Hepatocyte (in vitro differentiated cells): ENCODE measurements around the gene PTPRN2. TPM values are rescaled to one million over a fixed set of nuclear protein-coding genes. Genes with fewer than 3 reads are reported as not detected.

ENCODE experiments used
- DNase-seq: peaks from one replicate; pipeline ENCODE4 v3.0.0-alpha.2; 2016; ENCODE audit warnings: low spot score
- H2AFZ ChIP-seq: fragments of 200-600 bp; sonication (generic); 2 replicates; pipeline ENCODE4 v1.6.0; 2016; ENCODE audit warnings: antibody characterized with exemption, mild to moderate bottlenecking
- H3K27ac ChIP-seq: fragments of 200-600 bp; sonication (generic); 2 replicates; pipeline ENCODE4 v1.5.1; 2016; ENCODE audit warnings: mild to moderate bottlenecking
- H3K27me3 ChIP-seq: fragments of 200-600 bp; sonication (generic); 2 replicates; pipeline ENCODE4 v1.6.1; 2016
- H3K36me3 ChIP-seq: fragments of 200-600 bp; sonication (generic); replicated peaks from 2 replicates; pipeline ENCODE4 v1.5.1; 2016; ENCODE audit warnings: low read depth; ENCODE audit not compliant: insufficient read depth
- H3K4me1 ChIP-seq: fragments of 200-600 bp; sonication (generic); 2 replicates; pipeline ENCODE4 v1.5.1; 2016; ENCODE audit warnings: mild to moderate bottlenecking, moderate library complexity; ENCODE audit not compliant: insufficient read depth
- H3K4me2 ChIP-seq: fragments of 200-600 bp; sonication (generic); 2 replicates; pipeline ENCODE4 v1.6.0; 2016
- H3K4me3 ChIP-seq: fragments of 200-600 bp; sonication (generic); 2 replicates; pipeline ENCODE4 v1.5.1; 2016; ENCODE audit warnings: mild to moderate bottlenecking
- H3K79me2 ChIP-seq: fragments of 200-600 bp; sonication (generic); 2 replicates; pipeline ENCODE4 v1.6.0; 2017; ENCODE audit warnings: mild to moderate bottlenecking
- H3K9me2 ChIP-seq: fragments of 200-600 bp; sonication (generic); replicated peaks from 2 replicates; pipeline ENCODE4 v1.6.0; 2017; ENCODE audit warnings: mild to moderate bottlenecking; ENCODE audit not compliant: insufficient read depth
- H3K9me3 ChIP-seq: fragments of 200-600 bp; sonication (generic); 2 replicates; pipeline ENCODE4 v1.5.1; 2016; ENCODE audit warnings: low read depth, mild to moderate bottlenecking
- H4K20me1 ChIP-seq: fragments of 200-600 bp; sonication (generic); 2 replicates; pipeline ENCODE4 v1.6.0; 2016; ENCODE audit warnings: mild to moderate bottlenecking; ENCODE audit not compliant: insufficient read depth, poor library complexity, severe bottlenecking
- EZH2 ChIP-seq: fragments of 200-600 bp; sonication (generic); IDR thresholded peaks from 2 replicates; pipeline ENCODE4 v1.6.1; 2016; ENCODE audit warnings: antibody characterized with exemption, mild to moderate bottlenecking, borderline replicate concordance
- EZH2phosphoT487 ChIP-seq: fragments of 200-600 bp; sonication (generic); IDR thresholded peaks from one replicate; pipeline ENCODE4 v1.6.1; 2018; ENCODE audit warnings: antibody characterized with exemption, mild to moderate bottlenecking, low read depth, moderate library complexity; ENCODE audit not compliant: unreplicated experiment, severe bottlenecking
- WGBS: methylation state at CpG from one replicate; pipeline ENCODE4 v1.1.6; 2016; ENCODE audit warnings: low lambda C conversion rate; ENCODE audit errors: missing lambda C conversion rate; 5-methylcytosine and 5-hydroxymethylcytosine counted together
- polyA plus RNA-seq: library from polyadenylated mRNA; unstranded; fragments of >200 nt; fragmentation: Nextera tagmentation; extraction: Ambion mirVana; gene quantifications from 2 replicates; pipeline ENCODE4 v1.2.1, GENCODE V29; 2016
- total RNA-seq: library from RNA; depleted of rRNA; stranded (reverse); fragments of >200 nt; gene quantifications from 2 replicates; pipeline ENCODE4 v1.2.3, GENCODE V29; 2014
- TF ChIP-seq, protein P1 (sequence below): fragments of 200-600 bp; sonication (generic); IDR thresholded peaks from 2 replicates; pipeline ENCODE4 v1.5.1; 2016; ENCODE audit warnings: antibody characterized with exemption, mild to moderate bottlenecking; ENCODE audit not compliant: poor library complexity

PTPRN2 gene
- total and polyA plus RNA-seq, 2 experiments from 2014 or later, result 2.1 to 3.3 TPM

DNA sequence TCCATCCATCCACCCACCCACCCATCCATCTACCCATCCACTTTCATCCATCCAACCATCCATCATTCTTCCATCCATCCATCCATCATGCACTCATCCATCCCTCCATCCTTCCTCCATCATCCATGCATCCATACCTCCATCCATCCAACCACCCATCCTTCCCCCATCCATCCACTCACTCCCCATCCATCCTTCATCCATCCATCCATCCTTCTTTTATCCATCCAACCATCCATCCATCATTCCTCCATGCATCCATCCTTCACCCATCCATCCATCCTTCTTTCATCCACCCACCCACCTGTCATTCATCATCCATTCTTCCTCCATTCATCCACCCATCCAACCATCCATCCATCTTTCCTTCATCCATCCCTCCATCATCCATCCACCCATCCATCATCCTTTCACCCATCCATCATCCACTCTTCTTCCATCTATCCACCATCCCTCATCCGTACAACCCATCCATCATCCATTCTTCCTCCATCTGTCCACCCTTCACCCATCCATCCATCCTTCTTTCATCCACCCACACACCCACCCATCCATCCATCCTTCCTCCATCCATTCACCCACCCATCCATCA is 822.6 kb downstream of the PTPRN2 start:
- H3K4me2 ChIP-seq, result no peak overlapping the region
- TF ChIP-seq, protein P1, sequence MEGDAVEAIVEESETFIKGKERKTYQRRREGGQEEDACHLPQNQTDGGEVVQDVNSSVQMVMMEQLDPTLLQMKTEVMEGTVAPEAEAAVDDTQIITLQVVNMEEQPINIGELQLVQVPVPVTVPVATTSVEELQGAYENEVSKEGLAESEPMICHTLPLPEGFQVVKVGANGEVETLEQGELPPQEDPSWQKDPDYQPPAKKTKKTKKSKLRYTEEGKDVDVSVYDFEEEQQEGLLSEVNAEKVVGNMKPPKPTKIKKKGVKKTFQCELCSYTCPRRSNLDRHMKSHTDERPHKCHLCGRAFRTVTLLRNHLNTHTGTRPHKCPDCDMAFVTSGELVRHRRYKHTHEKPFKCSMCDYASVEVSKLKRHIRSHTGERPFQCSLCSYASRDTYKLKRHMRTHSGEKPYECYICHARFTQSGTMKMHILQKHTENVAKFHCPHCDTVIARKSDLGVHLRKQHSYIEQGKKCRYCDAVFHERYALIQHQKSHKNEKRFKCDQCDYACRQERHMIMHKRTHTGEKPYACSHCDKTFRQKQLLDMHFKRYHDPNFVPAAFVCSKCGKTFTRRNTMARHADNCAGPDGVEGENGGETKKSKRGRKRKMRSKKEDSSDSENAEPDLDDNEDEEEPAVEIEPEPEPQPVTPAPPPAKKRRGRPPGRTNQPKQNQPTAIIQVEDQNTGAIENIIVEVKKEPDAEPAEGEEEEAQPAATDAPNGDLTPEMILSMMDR, result no peak
- no peak for TF ChIP-seq EZH2
- H3K4me1 ChIP-seq, result no peaks in the 10 kb centered on the region
- no peak overlapping the region for H2AFZ ChIP-seq
- DNase-seq, result no peak
- H3K27me3 ChIP-seq, result no peaks in the 10 kb centered on the region
- no peaks in the 10 kb centered on the region for H3K36me3 ChIP-seq
- WGBS, result 100% methylated on average over 1 of the region's 1 CpG
- no peaks in the 10 kb centered on the region for H3K79me2 ChIP-seq
- H3K27ac ChIP-seq, result no peak overlapping the region
- no peaks in the 10 kb centered on the region for H3K9me2 ChIP-seq
- H3K4me3 ChIP-seq, result no peak overlapping the region
- H3K9me3 ChIP-seq, result no peaks in the 10 kb centered on the region
- no peaks in the 10 kb centered on the region for H4K20me1 ChIP-seq

DNA sequence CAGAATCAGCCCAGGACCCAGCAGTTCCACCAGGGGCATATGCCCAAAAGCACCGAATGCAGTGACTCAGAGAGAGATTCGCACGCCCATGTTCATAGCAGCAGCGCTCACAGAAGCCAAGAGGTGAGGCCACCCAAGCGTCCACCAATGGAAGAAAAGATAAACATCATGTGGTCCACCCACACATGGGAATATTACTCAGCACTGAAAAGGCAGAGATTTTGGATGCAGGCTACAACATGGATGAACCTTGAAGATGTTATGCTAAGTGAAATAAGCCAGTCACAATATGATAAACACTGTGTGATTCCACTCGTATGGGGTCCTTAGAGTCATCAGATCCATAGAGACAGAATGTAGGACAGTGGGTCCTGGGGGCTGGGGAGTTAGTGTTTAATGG is 823.4 kb downstream of the PTPRN2 start:
- H2AFZ ChIP-seq, result no peak overlapping the region
- TF ChIP-seq EZH2phosphoT487 (no peak), EZH2 (no peak)
- TF ChIP-seq, protein P1, result no peak
- H3K9me3 ChIP-seq, result no peaks in the 10 kb centered on the region
- H3K9me2 ChIP-seq, result no peaks in the 10 kb centered on the region
- no peaks in the 10 kb centered on the region for H3K79me2 ChIP-seq
- no peak for DNase-seq
- H3K27me3 ChIP-seq, result no peaks in the 10 kb centered on the region
- WGBS, result 91% methylated on average over 6 of the region's 6 CpGs
- no peaks in the 10 kb centered on the region for H3K4me1 ChIP-seq
- no peak overlapping the region for H3K4me3 ChIP-seq
- H4K20me1 ChIP-seq, result no peaks in the 10 kb centered on the region
- no peak overlapping the region for H3K27ac ChIP-seq
- no peak overlapping the region for H3K4me2 ChIP-seq
- no peaks in the 10 kb centered on the region for H3K36me3 ChIP-seq

DNA sequence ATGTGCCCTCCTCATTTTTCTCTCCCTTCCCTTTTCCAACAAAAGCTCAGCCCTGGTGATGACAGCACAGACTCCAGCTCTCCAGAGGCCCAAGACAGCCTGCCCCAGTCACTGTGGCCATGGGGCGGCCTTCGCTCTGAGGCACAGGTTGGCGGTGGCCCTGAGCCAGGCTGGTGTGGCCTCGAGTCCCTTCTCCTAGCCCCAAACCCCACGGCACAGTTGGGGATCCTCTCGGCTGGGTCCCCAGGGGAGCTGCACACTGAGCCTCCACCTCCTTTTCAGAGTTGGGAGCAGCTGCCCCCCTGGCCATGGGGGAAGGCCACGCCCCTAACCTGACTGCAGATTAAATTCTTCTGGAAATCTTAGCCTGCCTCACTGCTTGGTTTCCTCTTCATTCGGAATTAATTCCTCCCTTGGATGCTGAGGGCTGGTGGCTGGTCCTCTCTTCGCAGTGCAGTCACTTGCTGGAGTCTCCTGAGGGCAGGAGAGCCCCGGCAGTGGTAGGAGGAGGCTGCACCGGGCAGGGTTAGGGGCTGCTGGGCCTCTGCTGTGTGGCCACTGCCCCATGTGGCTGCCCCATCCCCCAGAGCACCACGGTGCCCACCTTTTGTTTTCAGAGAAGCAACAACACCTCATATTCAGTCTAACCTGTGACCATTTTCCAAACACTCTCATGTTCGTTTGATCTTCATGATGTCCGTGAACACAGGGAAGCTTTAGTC is 824.2 kb downstream of the PTPRN2 start:
- DNase-seq, result no peak
- Histone ChIP-seq H3K36me3 (no peaks in the 10 kb centered on the region), H2AFZ (no peak overlapping the region), H3K9me2 (no peaks in the 10 kb centered on the region), H3K27ac (no peak overlapping the region), H3K27me3 (no peaks in the 10 kb centered on the region), H4K20me1 (no peaks in the 10 kb centered on the region), H3K9me3 (no peaks in the 10 kb centered on the region), H3K4me2 (no peak overlapping the region), H3K4me1 (no peaks in the 10 kb centered on the region), H3K4me3 (no peak overlapping the region), H3K79me2 (no peaks in the 10 kb centered on the region)
- TF ChIP-seq EZH2phosphoT487, result no peak
- TF ChIP-seq, protein P1, result no peak
- TF ChIP-seq EZH2, result no peak
- WGBS, result 91% methylated on average over 14 of the region's 14 CpGs
